A549 treated with CORT108297 at 1 μM for 4 hours (cell line): ENCODE results near the gene SANBR. TPM values are rescaled to one million over a fixed set of nuclear protein-coding genes. Genes with fewer than 3 reads are reported as not detected.

ENCODE experiments used
- total RNA-seq: library from RNA; stranded (reverse); fragments of 200-300 nt; extraction: Qiagen RNA extraction; gene quantifications from 5 replicates; pipeline ENCODE4 v1.2.3, GENCODE V29; 2022

Gene SANBR
- total RNA-seq: 10.0 to 13.2 TPM (median 13.1 TPM) in 5 replicates

DNA sequence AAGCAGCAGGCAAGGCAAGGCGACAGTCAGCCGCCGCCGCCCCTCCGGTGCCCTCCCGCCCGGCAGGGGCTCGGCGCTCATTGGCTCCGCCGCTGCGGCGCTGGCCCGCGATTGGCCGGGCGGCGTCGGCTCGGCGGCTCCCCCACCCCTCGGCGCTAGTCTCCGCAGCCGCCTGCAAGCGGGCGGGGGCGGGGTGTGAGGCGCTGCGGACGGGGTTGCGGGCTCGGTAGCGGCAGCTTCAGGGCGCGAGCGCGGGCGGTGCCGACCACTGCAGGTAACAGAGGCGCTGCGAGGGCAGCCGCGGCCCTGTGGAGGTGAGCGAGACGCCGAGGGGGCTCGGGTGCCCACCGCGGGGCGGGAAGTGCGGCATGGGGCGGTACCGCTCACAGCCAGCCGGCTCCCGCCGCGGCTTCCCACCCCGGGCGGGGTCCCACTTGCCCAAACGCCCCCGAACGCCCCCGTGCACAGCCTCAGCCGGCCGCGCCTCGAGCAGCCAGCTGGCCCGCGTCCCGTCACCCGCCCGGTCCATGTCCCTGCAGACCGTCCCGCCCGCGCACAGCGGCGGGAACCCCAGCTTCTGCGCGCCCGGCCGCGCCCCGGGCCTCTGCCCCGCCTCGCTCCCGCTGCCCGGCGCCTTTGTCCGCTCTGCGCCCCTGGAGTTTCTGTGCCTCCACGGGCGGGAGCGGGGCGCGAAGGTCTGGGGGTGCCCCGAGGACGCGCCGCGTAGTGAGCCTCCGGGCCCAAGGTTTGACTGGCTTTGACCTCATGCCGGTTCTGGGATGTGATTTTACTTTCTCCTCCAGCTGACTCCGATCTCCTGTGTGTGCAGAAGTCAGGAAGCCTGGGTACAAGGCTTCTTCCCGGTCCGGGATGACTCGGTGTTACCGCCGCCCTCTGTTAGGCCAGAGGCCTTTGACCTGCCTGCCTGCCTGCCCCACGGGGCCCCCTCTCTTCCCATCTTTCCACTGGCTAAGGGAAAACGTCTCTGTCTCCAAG is at the start of gene SANBR:
SANBR (plus strand) TSS at position 158 of the 996 bp plus-strand sequence. CDS start 4,480 bp downstream, outside the sequence.

DNA sequence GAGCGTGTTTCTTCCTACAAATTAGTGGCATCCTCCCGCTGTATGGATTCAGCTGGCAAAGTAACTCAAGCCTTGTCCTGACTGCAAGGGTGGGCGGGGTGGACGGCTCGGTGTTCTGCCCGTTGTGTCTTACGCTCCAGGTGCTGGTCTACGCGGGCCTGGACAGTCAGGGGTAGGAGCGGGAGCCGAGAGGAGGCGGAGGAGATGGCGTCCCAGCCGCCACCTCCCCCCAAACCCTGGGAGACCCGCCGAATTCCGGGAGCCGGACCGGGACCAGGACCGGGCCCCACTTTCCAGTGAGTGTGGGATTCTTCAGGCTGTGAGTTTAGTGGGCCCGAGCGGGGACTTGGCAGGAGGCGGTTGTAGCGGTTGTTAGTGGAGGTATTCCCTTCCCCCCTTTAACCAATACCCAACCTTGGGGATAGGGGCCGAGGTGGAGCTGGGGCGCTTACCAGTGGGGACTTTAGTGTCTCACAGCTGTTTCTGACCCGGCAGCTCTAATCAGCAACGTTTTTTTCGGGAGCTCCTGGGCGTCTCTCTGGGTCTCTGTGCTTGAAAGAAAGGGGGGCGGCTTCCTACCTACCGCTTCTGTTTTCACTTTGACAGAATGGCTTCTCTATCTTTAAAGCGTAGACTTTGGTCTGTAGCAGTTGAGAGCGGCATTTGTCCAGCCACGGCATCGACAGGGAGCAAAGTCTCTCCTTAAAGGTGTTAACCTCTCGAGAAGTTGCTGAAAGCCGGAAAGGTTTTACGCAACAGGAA is 47.9 kb upstream of the SANBR start, which contains the start of the genes PEX13 and PUS10:
PEX13 (plus strand) TSS at position 165 of the 762 bp plus-strand sequence; CDS start at position 205, 40 bp downstream.
PUS10 (minus strand) TSS at position 700 of the 762 bp plus-strand sequence. CDS start 6,365 bp downstream, outside the sequence.

Other genes starting within 250 kb of the SANBR start
- 1.7 to 3.6 TPM (median 2.6 TPM) in 5 replicates for gene REL, start 184.3 kb upstream of the SANBR start, total RNA-seq
- 13.1 to 16.6 TPM (median 15.4 TPM) in 5 replicates for gene PEX13, start 48.2 kb upstream of the SANBR start, total RNA-seq
- 2.3 to 3.2 TPM (median 2.9 TPM) in 5 replicates for gene PUS10, start 47.6 kb upstream of the SANBR start, total RNA-seq
- 13.9 to 22.6 TPM (median 17.1 TPM) in 5 replicates for gene C2orf74, start 96.3 kb downstream of the SANBR start, total RNA-seq